Caco-2 (cell line): ENCODE measurements around the gene JMJD6. TPM values are rescaled to one million over a fixed set of nuclear protein-coding genes. Genes with fewer than 3 reads are reported as not detected.
A peak's percentile ranks its signal among the peaks of the same experiment; 100 is the strongest.
"Not testable (repeated sequence)": the region's sequence is repeated elsewhere in the genome, so short reads cannot be mapped to it uniquely, and the experiment has no call there.

Experiments used
- BruUV-seq: library from RNA; stranded (reverse); fragments of 400-500 nt; replicated peaks from 2 replicates; lab custom pipeline; 2021; lab: Mats Ljungman, UMichigan
- CTCF ChIA-PET: fragments of 300-600 bp; sonication (Branson Sonifier 250); formaldehyde crosslinking; loops from one replicate; lab custom pipeline; 2022; ENCODE audit warnings: antibody characterized with exemption; lab: Charles Lee
- POLR2A ChIA-PET: fragments of 300-600 bp; sonication (Branson Sonifier 250); formaldehyde crosslinking; loops from one replicate; lab custom pipeline; 2022; ENCODE audit warnings: antibody characterized with exemption; lab: Charles Lee
- DNase-seq, 2 experiments: peaks; one replicate each; pipeline versions ENCODE4 v3.0.0 to v3.0.0-alpha.2; 2020 to 2022
- H3K27me3 ChIP-seq: replicated peaks from 2 replicates; pipeline ENCODE4 v1.6.0; 2011; ENCODE audit warnings: low read length; ENCODE audit not compliant: control insufficient read depth, insufficient read depth
- H3K36me3 ChIP-seq: 2 replicates; pipeline ENCODE4 v1.5.1; 2011; ENCODE audit warnings: low read length; ENCODE audit not compliant: control insufficient read depth, insufficient read depth
- H3K4me1 ChIP-seq: fragments of 250-450 bp; sonication (Bioruptor Pico); 2 replicates; pipeline ENCODE4 v1.5.1; 2020; ENCODE audit warnings: mild to moderate bottlenecking
- H3K4me3 ChIP-seq: 2 replicates; pipeline ENCODE4 v1.5.1; 2011; ENCODE audit warnings: low read depth, mild to moderate bottlenecking, control low read depth, low read length
- H3K9me3 ChIP-seq: fragments of 250-450 bp; sonication (Bioruptor Pico); 2 replicates; pipeline ENCODE4 v1.5.1; 2020; ENCODE audit warnings: mild to moderate bottlenecking, moderate library complexity
- H3K27ac Mint-ChIP-seq: one replicate; pipeline ENCODE4 v1.8.0; 2022; ENCODE audit warnings: mixed read lengths; ENCODE audit not compliant: unreplicated experiment
- H3K27me3 Mint-ChIP-seq: one replicate; pipeline ENCODE4 v1.8.0; 2022; ENCODE audit warnings: mixed read lengths; ENCODE audit not compliant: insufficient read depth, unreplicated experiment
- H3K36me3 Mint-ChIP-seq: one replicate; pipeline ENCODE4 v1.8.0; 2022; ENCODE audit warnings: mild to moderate bottlenecking, mixed read lengths; ENCODE audit not compliant: insufficient read depth, unreplicated experiment
- H3K4me1 Mint-ChIP-seq: one replicate; pipeline ENCODE4 v1.8.0; 2022; ENCODE audit warnings: low read depth, mixed read lengths; ENCODE audit not compliant: unreplicated experiment
- H3K4me3 Mint-ChIP-seq: one replicate; pipeline ENCODE4 v1.8.0; 2022; ENCODE audit warnings: mild to moderate bottlenecking, moderate library complexity, mixed read lengths; ENCODE audit not compliant: unreplicated experiment
- H3K9me3 Mint-ChIP-seq: one replicate; pipeline ENCODE4 v1.8.0; 2022; ENCODE audit warnings: mixed read lengths; ENCODE audit not compliant: unreplicated experiment
- CTCF ChIP-seq, 2 experiments: fragments of 200-600 bp in 1 of 2; IDR thresholded peaks; 1 replicate in 1 of 2; 2 replicates in 1 of 2; pipeline versions ENCODE4 v1.5.1 to v1.8.0; 2011 to 2022; ENCODE audit warnings: antibody characterized with exemption in 1 of 2, control low read depth in 1 of 2, inconsistent platforms in 1 of 2, low read depth in 1 of 2, low read length in 1 of 2, mild to moderate bottlenecking in 1 of 2, moderate library complexity in 1 of 2; ENCODE audit not compliant: insufficient read depth in 1 of 2, severe bottlenecking in 1 of 2, unreplicated experiment in 1 of 2
- intact Hi-C: fragments of 100-400 bp; cut with micrococcal nuclease; formaldehyde crosslinking; loops from one replicate; pipeline ENCODE4 v1.10.0; 2022; ENCODE audit not compliant: unreplicated experiment
- total RNA-seq: library from RNA; stranded (reverse); gene quantifications from 2 replicates; pipeline ENCODE4 v1.2.3, GENCODE V29; 2022

Gene JMJD6
- total RNA-seq, 1 experiment from 2014 or later = 37.4 TPM

GRCh38 chr17:76700617-76701470 is 25.6 kb downstream of the JMJD6 start:
- Mint-ChIP-seq H3K36me3 (peaks cover 16% of the 10 kb centered on the region), H3K4me3 (peak overlapping the region; percentile 6), H3K9me3 (no peaks in the 10 kb centered on the region), H3K27me3 (no peaks in the 10 kb centered on the region), H3K27ac (peak overlapping the region; percentile 1), H3K4me1 (peaks cover 33% of the 10 kb centered on the region)
- intact Hi-C loops = no loop called here
- TF ChIP-seq CTCF (IDR thresholded peaks at IDR 0.05; ENCODE audit: insufficient read depth in 1 of 2, low read depth in 1 of 2, low read length in 1 of 2, severe bottlenecking in 1 of 2, unreplicated experiment in 1 of 2) = no peak
- H3K9me3 ChIP-seq = no peaks in the 10 kb centered on the region
- no peaks in the 10 kb centered on the region for H3K36me3 ChIP-seq
- DNase-seq = no peak
- ChIA-PET CTCF (no interaction called here), POLR2A (interaction anchor here (0.6 kb wide), 1 partner anchor 774 kb away, joined by 4 read pairs; no protein-coding TSS in a partner anchor)
- H3K4me3 ChIP-seq = no peak overlapping the region
- peaks cover 24% of the 10 kb centered on the region for H3K4me1 ChIP-seq
- BruUV-seq = no TSS peak
- H3K27me3 ChIP-seq = no peaks in the 10 kb centered on the region

GRCh38 chr17:76700270-76700616 is 26.2 kb downstream of the JMJD6 start:
- Mint-ChIP-seq H3K9me3 (no peaks in the 10 kb centered on the region), H3K4me3 (no peak overlapping the region), H3K27ac (no peak overlapping the region), H3K36me3 (peaks cover 20% of the 10 kb centered on the region), H3K27me3 (no peaks in the 10 kb centered on the region), H3K4me1 (peaks cover 33% of the 10 kb centered on the region)
- DNase-seq = no peak
- Histone ChIP-seq H3K4me1 (peaks cover 24% of the 10 kb centered on the region), H3K4me3 (no peak overlapping the region), H3K9me3 (no peaks in the 10 kb centered on the region), H3K36me3 (no peaks in the 10 kb centered on the region), H3K27me3 (no peaks in the 10 kb centered on the region)
- ChIA-PET CTCF (no interaction called here), POLR2A (no interaction called here)
- TF ChIP-seq CTCF (IDR thresholded peaks at IDR 0.05; ENCODE audit: insufficient read depth in 1 of 2, low read depth in 1 of 2, low read length in 1 of 2, severe bottlenecking in 1 of 2, unreplicated experiment in 1 of 2) = no peak
- no TSS peak for BruUV-seq
- intact Hi-C loops = no loop called here

GRCh38 chr17:76698466-76698977 is 27.9 kb downstream of the JMJD6 start:
- DNase-seq, POLR2A ChIA-PET, H3K27me3 Mint-ChIP-seq, intact Hi-C loops, H3K27ac Mint-ChIP-seq, H3K27me3 ChIP-seq, H3K4me3 Mint-ChIP-seq, H3K4me3 ChIP-seq, H3K9me3 ChIP-seq, H3K36me3 ChIP-seq, H3K9me3 Mint-ChIP-seq, BruUV-seq: not testable (repeated sequence)
- Mint-ChIP-seq H3K4me1 (peaks cover 33% of the 10 kb centered on the region), H3K36me3 (peaks cover 20% of the 10 kb centered on the region)
- H3K4me1 ChIP-seq = peaks cover 24% of the 10 kb centered on the region
- CTCF ChIA-PET = interaction anchor here (0.6 to 1.0 kb wide), 2 partner anchors 75 to 121 kb away, joined by 3 to 5 read pairs; no protein-coding TSS in a partner anchor
